Measurements from ENCODE around the gene OSBPL9. TPM values are rescaled to one million over a fixed set of nuclear protein-coding genes. Genes with fewer than 3 reads are reported as not detected.
"Not testable (repeated sequence)": the region's sequence is repeated elsewhere in the genome, so short reads cannot be mapped to it uniquely, and the experiment has no call there.

OSBPL9 gene
- polyA plus RNA-seq, 1 experiment = 68.3 TPM

- DNase-seq (ENCODE audit: low read depth) = no peak
- H3K27me3 ChIP-seq (ENCODE audit: control insufficient read depth, insufficient read depth, low read length) = no peaks in the 10 kb centered on the region
- POLR2A ChIA-PET = no interaction called here
- H3K36me3 ChIP-seq (ENCODE audit: control insufficient read depth, insufficient read depth, low read length) = no peaks in the 10 kb centered on the region
- TF ChIP-seq CTCF (IDR thresholded peaks at IDR 0.05; ENCODE audit: insufficient read depth, low read depth, low read length) = no peak
- H3K4me3 ChIP-seq (ENCODE audit: low read depth, low read length) = peak overlapping the region; percentile 58
- CTCF ChIA-PET = no interaction called here
Observed at GRCh38 chr1:51729824-51730301, 113.0 kb downstream of the OSBPL9 start.

DNA sequence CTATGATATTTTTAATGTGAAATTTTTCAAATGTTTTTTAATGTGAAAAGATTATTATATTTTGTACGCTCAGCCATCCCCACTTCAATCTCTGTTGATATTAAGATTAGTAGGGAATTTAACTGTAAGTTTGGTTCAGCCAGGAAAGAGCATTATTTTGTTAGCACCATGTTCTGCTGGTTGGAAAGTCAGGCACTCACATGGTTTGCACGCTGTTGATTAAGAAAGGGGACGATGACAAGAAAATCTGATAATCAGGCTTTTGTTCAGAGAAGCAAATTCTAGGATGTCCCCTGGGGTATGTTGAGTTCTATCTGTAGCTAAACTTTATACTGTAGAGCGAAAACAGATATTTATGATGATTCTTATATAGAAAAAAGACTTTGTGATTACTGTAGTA lies 115.1 kb downstream of the OSBPL9 start:
- no peaks in the 10 kb centered on the region for H3K36me3 ChIP-seq (ENCODE audit: control insufficient read depth, insufficient read depth, low read length)
- TF ChIP-seq CTCF (IDR thresholded peaks at IDR 0.05; ENCODE audit: insufficient read depth, low read depth, low read length) = no peak
- no peak for DNase-seq (ENCODE audit: low read depth)
- ChIA-PET CTCF (interaction anchor here (0.6 to 1.8 kb wide), 3 partner anchors 37 to 164 kb away, joined by 3 to 4 read pairs (median 3); no protein-coding TSS in a partner anchor), POLR2A (no interaction called here)
- H3K27me3 ChIP-seq (ENCODE audit: control insufficient read depth, insufficient read depth, low read length) = no peaks in the 10 kb centered on the region
- no peak overlapping the region for H3K4me3 ChIP-seq (ENCODE audit: low read depth, low read length)

DNA sequence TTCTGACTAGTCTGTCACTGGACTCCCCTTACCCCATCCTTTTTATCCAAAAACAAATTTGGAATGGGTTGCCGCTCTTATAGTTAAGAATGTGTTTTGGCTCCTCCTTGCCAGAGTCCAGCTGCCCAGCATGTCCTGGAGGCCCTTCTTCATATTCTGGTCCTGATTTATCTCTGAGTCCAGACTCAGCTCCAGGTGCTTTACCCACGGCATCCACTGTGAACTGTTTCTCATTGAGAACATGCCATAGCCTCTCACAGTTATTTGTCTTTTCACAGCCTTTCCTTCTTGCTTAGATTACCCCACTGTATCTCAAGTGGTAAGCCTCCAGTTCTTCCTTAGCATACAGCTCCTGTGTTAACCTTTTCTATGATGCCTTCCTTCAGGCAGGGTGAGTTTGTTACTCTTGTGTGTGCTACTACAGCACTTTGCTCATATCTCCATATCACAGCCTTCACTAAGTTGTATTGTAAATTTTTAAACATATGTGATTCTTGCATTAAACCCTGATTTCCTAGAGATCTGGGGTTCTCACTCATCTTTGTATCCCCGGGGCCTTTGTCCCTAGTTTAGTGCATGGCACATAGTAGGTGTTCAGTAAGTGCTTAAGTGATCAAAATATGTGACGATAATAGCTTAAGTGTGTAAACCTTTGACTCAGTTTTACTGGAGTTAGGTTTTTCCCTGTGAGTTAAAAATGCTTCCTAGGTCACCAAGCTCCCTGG lies 116.0 kb downstream of the OSBPL9 start:
- Histone ChIP-seq H3K27me3 (ENCODE audit: control insufficient read depth, insufficient read depth, low read length) (no peaks in the 10 kb centered on the region), H3K36me3 (ENCODE audit: control insufficient read depth, insufficient read depth, low read length) (no peaks in the 10 kb centered on the region), H3K4me3 (ENCODE audit: low read depth, low read length) (no peak overlapping the region)
- DNase-seq (ENCODE audit: low read depth) = no peak
- TF ChIP-seq CTCF (IDR thresholded peaks at IDR 0.05; ENCODE audit: insufficient read depth, low read depth, low read length) = no peak
- ChIA-PET POLR2A (no interaction called here), CTCF (interaction anchor here (0.6 to 1.8 kb wide), 3 partner anchors 9 to 130 kb away, joined by 3 to 4 read pairs (median 3); no protein-coding TSS in a partner anchor)

DNA sequence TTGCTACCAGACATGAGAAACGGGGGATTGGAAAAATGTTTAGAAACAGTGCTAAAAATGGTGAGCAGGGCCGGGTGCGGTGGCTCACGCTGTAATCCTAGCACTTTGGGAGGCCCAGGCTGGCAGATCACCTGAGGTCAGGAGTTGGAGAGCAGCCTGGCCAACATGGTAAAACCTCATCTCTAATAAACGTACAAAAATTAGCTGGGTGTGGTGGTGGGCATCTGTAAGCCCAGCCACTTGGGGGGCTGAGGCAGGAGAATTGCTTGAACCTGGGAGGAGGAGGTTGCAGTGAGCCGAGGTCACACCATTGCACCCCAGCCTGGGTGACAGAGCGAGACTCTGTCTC lies 116.5 kb downstream of the OSBPL9 start:
- DNase-seq (ENCODE audit: low read depth); H3K4me3 ChIP-seq (ENCODE audit: low read depth, low read length); H3K36me3 ChIP-seq (ENCODE audit: control insufficient read depth, insufficient read depth, low read length); POLR2A ChIA-PET; H3K27me3 ChIP-seq (ENCODE audit: control insufficient read depth, insufficient read depth, low read length): not testable (repeated sequence)
- CTCF ChIA-PET = interaction anchor here (1.3 to 1.8 kb wide), 2 partner anchors 8 to 36 kb away, joined by 3 to 4 read pairs; no protein-coding TSS in a partner anchor

DNA sequence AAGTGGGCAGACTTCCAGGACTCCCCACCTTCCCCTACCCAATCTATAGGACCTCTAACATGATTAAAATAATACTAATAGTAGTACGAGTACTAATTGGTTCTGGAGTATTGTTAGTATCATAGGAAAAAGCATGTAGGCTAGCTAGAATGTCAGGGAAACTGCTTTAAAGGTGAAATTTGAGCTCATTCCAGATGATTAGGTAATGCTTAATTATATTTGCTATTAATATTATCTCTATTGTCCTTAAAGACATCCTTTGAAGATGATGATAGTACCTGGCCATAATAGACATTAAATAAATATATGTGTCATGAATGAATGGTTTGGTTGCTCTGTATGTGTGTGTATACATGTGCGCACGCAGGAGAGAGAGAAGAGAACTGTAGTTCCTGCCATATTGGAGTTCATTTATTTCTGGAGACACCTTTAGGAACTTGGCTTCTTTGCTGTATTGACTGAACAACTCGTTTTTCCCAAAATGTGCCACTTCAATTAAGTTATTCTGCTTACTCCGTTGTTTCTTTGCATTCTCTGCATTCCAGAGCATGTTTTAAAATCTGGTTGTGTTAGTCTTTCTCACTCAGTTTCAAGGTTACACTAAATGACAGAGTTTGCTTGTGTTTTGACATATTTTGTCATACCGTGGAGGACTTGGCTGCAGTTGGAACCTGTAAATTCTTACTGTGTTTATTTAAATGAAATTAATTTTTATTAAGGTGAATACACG lies 117.1 kb downstream of the OSBPL9 start:
- CTCF ChIA-PET = interaction anchor here (1.0 to 1.8 kb wide), 3 partner anchors 8 to 35 kb away, joined by 3 to 4 read pairs (median 4); no protein-coding TSS in a partner anchor
- no peak for DNase-seq (ENCODE audit: low read depth)
- Histone ChIP-seq H3K36me3 (ENCODE audit: control insufficient read depth, insufficient read depth, low read length) (no peaks in the 10 kb centered on the region), H3K27me3 (ENCODE audit: control insufficient read depth, insufficient read depth, low read length) (no peaks in the 10 kb centered on the region), H3K4me3 (ENCODE audit: low read depth, low read length) (no peak overlapping the region)
- POLR2A ChIA-PET = no interaction called here
- TF ChIP-seq CTCF (IDR thresholded peaks at IDR 0.05; ENCODE audit: insufficient read depth, low read depth, low read length) = no peak

Data from BJ (cell line).